HG03280 (cell line): ENCODE results near the gene C17orf78.
"Not testable (repeated sequence)": the region's sequence is repeated elsewhere in the genome, so short reads cannot be mapped to it uniquely, and the experiment has no call there.

Source experiments
- ATAC-seq: cut with Tn5 transposase; IDR thresholded peaks from one replicate; pipeline ENCODE4 v1.9.1; 2021; ENCODE audit warnings: mild to moderate bottlenecking, moderate library complexity; ENCODE audit not compliant: unreplicated experiment

The C17orf78 gene

GRCh38 chr17:37385474-37385990 is 9.7 kb downstream of the C17orf78 start:
- ATAC-seq = no peak

DNA sequence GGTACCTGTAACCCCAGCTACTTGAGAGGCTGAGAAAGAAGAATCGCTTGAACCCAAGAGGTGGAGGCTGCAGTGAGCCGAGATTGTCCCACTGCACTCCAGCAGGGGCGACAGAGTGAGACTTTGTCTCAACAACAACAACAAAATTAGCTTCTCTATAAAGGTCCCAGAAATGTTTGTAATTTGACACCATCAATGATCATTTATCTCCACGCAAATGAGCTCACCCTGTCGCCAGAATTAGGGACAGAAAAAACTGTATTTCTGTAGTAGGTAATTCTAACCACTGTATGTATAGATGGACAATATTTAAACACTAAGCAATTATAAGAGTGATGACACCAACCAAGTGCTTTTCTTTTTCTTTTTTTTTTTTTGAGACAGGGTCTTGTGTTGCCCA is 10.7 kb downstream of the C17orf78 start:
- ATAC-seq = no peak

DNA sequence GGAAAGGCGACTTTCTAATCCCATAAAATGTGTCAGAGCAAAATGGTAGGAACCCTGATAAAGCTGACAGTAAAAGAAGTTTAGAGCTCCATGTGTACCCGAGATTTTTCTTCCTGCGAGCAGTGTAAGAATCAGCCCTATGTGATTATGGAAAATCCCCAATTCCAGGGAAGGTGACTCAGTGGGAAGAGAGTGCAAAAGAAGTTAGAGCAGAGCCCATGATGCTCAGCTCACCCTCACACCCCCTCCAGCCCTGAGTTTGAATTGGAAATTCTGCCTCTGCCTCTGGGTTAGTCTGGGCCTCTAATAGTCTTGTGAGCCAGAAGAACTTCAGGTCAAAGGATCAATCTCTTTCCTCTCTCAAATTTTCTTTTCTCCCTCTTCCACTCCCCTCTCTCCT is 12.5 kb downstream of the C17orf78 start:
- ATAC-seq = no peak

DNA sequence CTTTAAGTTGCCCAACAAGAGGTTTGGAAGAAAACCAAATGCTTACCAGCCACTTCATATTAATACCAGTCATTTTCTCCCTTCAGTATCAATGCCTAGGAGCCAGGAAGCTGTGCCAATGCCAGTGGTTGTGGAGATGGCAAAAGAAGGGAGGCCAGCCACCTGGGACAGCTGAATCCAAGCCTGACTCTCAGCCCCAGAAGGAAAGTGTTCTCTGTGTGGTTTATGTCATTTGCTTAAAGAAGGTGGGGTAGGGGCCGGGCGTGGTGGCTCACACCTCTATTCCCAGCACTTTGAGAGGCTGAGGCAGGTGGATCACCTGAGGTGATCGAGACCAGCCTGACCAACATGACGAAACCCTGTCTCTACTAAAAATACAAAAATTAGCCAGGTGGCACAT is 13.4 kb downstream of the C17orf78 start:
- ATAC-seq = no peak

DNA sequence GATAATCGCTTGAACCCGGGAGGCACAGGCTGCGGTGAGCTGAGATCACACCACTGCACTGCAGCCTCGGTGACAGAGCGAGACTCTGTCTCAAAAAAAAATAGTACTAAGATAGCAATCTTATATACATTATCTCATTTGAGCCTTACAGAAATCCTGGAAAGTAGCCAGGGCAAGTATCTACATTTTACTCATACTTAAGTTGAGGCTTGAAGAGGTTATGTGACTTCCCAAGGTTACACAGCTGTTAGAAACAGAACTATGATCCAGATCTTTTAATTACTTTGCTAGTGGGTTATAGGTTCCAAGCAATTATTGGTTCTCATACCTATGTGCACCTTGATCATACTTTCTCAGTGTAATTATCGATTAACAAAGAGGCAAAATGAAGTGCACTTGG is 15.4 kb downstream of the C17orf78 start:
- no peak for ATAC-seq

DNA sequence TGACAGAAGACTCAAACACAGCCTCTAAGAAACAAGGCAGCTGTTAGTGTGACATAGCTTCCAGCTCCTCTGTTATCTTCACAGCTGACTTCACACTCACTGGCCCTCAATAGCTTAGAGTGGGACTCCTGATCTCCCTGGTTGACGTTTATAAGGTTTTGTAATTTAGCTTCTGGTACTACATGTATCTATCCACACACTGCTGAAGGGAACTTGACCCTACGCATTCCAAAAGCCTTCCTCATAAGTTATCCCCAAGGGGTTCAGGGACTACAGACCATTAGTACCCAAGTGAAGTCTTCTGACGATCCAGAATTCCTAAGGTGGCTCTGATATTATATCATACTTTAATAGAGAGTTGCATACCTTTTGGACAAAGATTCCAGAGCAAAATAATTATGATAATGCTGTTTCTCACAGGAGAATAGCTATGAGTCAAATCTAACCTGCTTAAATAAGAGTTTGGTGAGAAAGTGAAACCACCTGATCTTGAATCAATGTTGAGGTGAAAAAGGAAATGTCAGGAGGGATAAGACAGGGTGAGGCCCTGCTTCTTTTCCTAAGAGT is 16.3 kb downstream of the C17orf78 start:
- ATAC-seq = no peak

DNA sequence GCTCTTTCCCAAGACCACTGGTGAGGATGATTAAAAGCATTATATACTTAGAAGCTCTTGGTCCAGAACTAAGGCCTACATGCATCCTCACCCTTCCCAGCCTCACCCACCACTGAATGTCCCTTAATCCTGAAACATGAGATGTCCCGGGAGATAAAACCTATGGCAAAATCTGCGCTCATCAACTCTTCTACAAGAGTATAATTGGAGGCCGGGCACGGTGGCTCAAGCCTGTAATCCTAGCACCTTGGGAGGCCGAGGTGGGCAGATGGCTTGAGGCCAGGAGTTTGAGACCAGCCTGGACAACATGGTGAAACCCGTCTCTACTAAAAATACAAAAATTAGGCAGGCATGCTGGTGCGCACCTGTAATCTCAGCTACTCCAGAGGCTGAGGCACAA is 17.6 kb downstream of the C17orf78 start:
- ATAC-seq = no peak

DNA sequence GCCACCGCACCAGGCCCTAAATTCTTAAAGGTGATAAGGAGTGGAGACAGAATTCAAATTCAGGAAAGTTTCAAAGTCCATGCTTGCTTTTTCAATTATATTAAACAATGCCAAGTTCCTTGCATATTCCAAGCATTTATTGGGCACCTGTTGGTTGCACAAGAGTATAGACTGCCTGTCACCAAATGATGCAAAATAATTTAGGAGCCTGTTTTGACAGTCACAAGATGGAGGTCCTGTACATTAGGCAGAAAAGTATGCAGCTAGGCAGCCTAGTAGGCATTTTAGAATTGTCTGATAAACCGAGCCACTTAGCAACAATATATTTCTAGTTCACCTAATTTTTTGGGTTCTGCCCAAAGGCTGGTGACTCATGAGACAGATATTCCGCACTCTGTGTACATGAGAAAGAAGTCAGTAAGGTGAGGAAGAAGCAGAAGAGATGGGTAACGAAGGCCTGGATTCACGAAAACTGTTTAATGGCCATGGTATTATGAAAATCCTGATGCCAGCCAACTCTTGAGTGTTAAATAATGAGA is 23.5 kb downstream of the C17orf78 start:
- no peak for ATAC-seq

- ATAC-seq = no peak
Observed at GRCh38 chr17:37400505-37400904, 24.7 kb downstream of the C17orf78 start.

DNA sequence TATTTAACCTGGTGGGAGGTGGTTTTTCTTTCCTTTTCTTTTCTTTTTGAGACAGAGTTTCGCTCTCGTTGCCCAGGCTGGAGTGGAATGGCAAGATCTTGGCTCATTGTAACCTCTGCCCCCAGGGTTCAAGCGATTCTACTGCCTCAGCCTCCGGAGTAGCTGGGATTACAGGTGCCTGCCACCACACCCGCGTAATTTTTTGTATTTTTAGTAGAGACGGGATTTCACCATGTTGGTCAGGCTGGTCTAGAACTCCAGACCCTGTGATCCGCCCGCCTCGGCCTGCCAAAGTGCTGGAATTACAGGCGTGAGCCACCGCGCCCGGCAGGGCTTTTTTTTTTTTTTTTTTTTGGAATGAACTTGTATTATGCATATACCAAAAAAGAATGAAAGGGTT is 29.7 kb downstream of the C17orf78 start:
- not testable (repeated sequence) for ATAC-seq

GRCh38 chr17:37405955-37406634 is 30.3 kb downstream of the C17orf78 start:
- ATAC-seq = peak; percentile 20

GRCh38 chr17:37406635-37407461 is 31.1 kb downstream of the C17orf78 start, which contains the start of the genes ACACA and TADA2A:
Gene ACACA, minus strand, starts transcription at chr17:37406836. Its CDS starts 537 bp downstream, at chr17:37406299.
Gene TADA2A, plus strand, starts transcription at chr17:37406886. Its CDS starts 4,480 bp downstream, at chr17:37411366.
- ATAC-seq = peak; percentile 79

DNA sequence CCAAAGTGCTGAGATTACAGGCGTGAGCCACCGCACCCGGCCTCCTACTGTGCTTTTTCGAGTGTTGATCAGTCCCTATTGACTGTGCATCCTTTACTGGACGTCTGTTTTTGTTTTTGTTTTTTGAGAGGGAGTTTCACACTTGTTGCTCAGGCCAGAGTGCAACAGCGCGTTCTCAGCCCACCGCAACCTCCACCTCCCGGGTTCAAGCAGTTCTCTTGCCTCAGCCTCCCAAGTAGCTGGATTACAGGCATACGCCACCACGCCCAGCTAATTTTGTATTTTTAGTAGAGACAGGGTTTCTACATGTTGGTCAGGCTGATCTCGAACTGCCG is 32.3 kb downstream of the C17orf78 start:
- not testable (repeated sequence) for ATAC-seq

GRCh38 chr17:37410357-37410756 is 34.6 kb downstream of the C17orf78 start:
- no peak for ATAC-seq

GRCh38 chr17:37413875-37414519 is 38.2 kb downstream of the C17orf78 start:
- ATAC-seq = no peak

DNA sequence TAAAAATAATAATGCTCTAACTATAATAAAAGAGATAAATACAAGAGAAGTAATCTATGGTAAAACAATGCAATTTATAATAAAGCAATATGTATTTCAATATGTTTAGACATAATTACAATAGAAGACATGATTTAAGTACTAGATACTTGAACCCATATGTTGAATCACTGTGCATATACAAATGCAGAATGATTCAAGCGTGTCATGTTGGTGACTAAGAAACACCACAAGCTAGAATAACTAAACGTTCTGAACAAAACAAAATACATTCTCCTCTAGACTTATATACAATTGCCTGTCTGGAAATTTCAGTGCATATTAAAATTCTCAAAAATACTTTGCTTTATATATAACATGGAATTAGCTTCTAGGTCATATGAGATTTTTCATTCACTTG is 42.1 kb downstream of the C17orf78 start:
- ATAC-seq = no peak

- ATAC-seq = no peak
Observed at GRCh38 chr17:37422971-37423625, 47.3 kb downstream of the C17orf78 start.

GRCh38 chr17:37425268-37425667 is 49.5 kb downstream of the C17orf78 start:
- no peak for ATAC-seq

- no peak for ATAC-seq
Observed at GRCh38 chr17:37429039-37429438, 53.3 kb downstream of the C17orf78 start.

DNA sequence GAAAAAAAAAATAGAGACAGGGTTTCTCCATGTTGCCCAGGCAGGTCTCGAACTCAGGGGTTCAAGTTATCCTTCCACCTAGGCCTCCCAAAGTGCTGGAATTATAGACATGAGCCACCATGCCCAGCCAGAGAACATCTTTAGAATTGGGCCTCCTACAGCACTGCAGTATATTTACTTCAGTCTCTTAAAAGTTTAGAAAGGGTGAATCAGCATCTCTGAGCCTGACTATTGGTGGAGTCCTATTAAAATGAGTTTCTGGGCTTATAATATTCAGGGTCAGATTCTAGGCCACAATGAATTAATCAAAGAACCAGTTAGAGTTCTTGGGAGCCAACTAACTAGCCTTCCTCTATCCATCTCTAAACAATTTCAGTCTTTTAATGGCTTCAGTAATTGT is 53.7 kb downstream of the C17orf78 start:
- ATAC-seq = no peak
